HepG2 (cell line): ENCODE data around the gene IL6ST. TPM values are rescaled to one million over a fixed set of nuclear protein-coding genes. Genes with fewer than 3 reads are reported as not detected.

Experiments used
- AKNA ChIP-seq: sonication (generic); formaldehyde crosslinking; IDR thresholded peaks from 2 replicates; pipeline ENCODE4 v1.4.0; 2020; ENCODE audit warnings: missing genetic modification reagents, borderline replicate concordance
- HHEX ChIP-seq: IDR thresholded peaks from 2 replicates; pipeline ENCODE4 v1.6.1; 2016; ENCODE audit warnings: control low read depth
- KDM5A ChIP-seq: fragments of 200-600 bp; sonication (generic); IDR thresholded peaks from 2 replicates; pipeline ENCODE4 v1.7.0; 2018; ENCODE audit warnings: antibody characterized with exemption, mild to moderate bottlenecking, low read length, borderline replicate concordance
- NFE2L2 ChIP-seq: fragments of 150-350 bp; IDR thresholded peaks from 2 replicates; pipeline ENCODE4 v1.6.1; 2014; ENCODE audit warnings: low read length
- POLR2AphosphoS2 ChIP-seq: IDR thresholded peaks from 2 replicates; pipeline ENCODE4 v1.6.1; 2011; ENCODE audit warnings: low read depth, low read length, improper control_type of control experiment
- TERF1 ChIP-seq: sonication (generic); formaldehyde crosslinking; IDR thresholded peaks from 2 replicates; pipeline ENCODE4 v1.8.0; 2022; ENCODE audit warnings: mild to moderate bottlenecking, missing genetic modification reagents, moderate library complexity
- ZFP36L2 ChIP-seq: sonication (generic); formaldehyde crosslinking; IDR thresholded peaks from 2 replicates; pipeline ENCODE4 v1.4.0; 2020; ENCODE audit warnings: missing genetic modification reagents
- ZFP41 ChIP-seq: sonication (generic); formaldehyde crosslinking; IDR thresholded peaks from 2 replicates; pipeline ENCODE4 v1.4.0; 2020; ENCODE audit warnings: mild to moderate bottlenecking, missing genetic modification reagents, borderline replicate concordance
- ZNF33B ChIP-seq: sonication (generic); formaldehyde crosslinking; IDR thresholded peaks from 2 replicates; pipeline ENCODE4 v1.5.1; 2020; ENCODE audit warnings: mild to moderate bottlenecking, missing genetic modification reagents
- ZNF407 ChIP-seq: sonication (generic); formaldehyde crosslinking; IDR thresholded peaks from one replicate; pipeline ENCODE4 v1.5.1; 2020; ENCODE audit warnings: mild to moderate bottlenecking, missing genetic modification reagents; ENCODE audit errors: not compliant biosample characterization
- ZNF605 ChIP-seq: sonication (generic); formaldehyde crosslinking; IDR thresholded peaks from 2 replicates; pipeline ENCODE4 v1.8.0; 2022; ENCODE audit warnings: mild to moderate bottlenecking, missing genetic modification reagents
- polyA plus RNA-seq, 8 experiments: library from polyadenylated mRNA; depleted of rRNA in 3 of 8; stranded (reverse) in 7 of 8; unstranded in 1 of 8; fragments of >200 nt; fragmentation: Illumina TruSeq in 4 of 8; extraction: Trizol in 4 of 8; gene quantifications; 2 replicates each; pipeline versions ENCODE4 v1.2.1 to v1.2.3, GENCODE V29; 2011 to 2016; ENCODE audit warnings: low read depth in 4 of 8, missing spikeins in 1 of 8, mixed read lengths in 1 of 8; ENCODE audit not compliant: insufficient read depth in 1 of 8
- total RNA-seq, 5 experiments: library from RNA; depleted of rRNA; stranded (reverse); fragments of >200 nt; fragmentation: Illumina TruSeq; extraction: Trizol; gene quantifications; 2 replicates each; pipeline ENCODE4 v1.2.3, GENCODE V29; 2016; ENCODE audit warnings: low read depth in 1 of 5

The IL6ST gene
- total and polyA plus RNA-seq, 2 of the 13 experiments (the other 11 are each of a cell fraction or from before 2014, with no cell fraction given), result 66.6 to 166 TPM

- TF ChIP-seq ZNF407 (CRISPR knock-in tag), result peak; percentile 51
- no peak for TF ChIP-seq AKNA
- no peak for TF ChIP-seq ZFP36L2 (CRISPR knock-in tag)
- no peak for TF ChIP-seq ZNF33B (CRISPR knock-in tag)
- TF ChIP-seq HHEX (CRISPR knock-in tag), result no peak; the same call in 1 of the 2 replicates
- TF ChIP-seq POLR2AphosphoS2, result no peak
- no peak for TF ChIP-seq ZFP41 (CRISPR knock-in tag)
- TF ChIP-seq TERF1 (CRISPR knock-in tag), result no peak
- 0 out of 2 replicates have a peak, but pooled peaks have one; percentile 38 for TF ChIP-seq ZNF605 (CRISPR knock-in tag)
- peak; percentile 42; the same call in 1 of the 2 replicates for TF ChIP-seq KDM5A
- no peak for TF ChIP-seq NFE2L2
Measured at GRCh38 chr5:55994998-55995914, 493 bp upstream of the IL6ST start (continued).
